ENCODE measurements around the gene IFI16. TPM values are rescaled to one million over a fixed set of nuclear protein-coding genes. Genes with fewer than 3 reads are reported as not detected.

Gene IFI16
- total RNA-seq, result 68.6 and 98.3 TPM in 2 replicates

GRCh38 chr1:159009704-159010361 lies at the start of gene IFI16:
TSS of gene IFI16 (plus strand) at chr1:159009907. CDS start at chr1:159014681, 4,774 bp downstream.

GRCh38 chr1:159076438-159077119 lies 66.9 kb downstream of the IFI16 start, which contains the start of gene AIM2:
TSS of gene AIM2 (minus strand) at chr1:159076766. CDS start at chr1:159073499, 3,267 bp downstream.

Other genes starting within 250 kb of the IFI16 start
- gene OR6N1, start 237.7 kb upstream of the IFI16 start, total RNA-seq, result not detected in 2 replicates
- not detected in 2 replicates for gene OR6N2, start 228.7 kb upstream of the IFI16 start, total RNA-seq
- not detected in 2 replicates for gene MNDA, start 178.6 kb upstream of the IFI16 start, total RNA-seq
- not detected in 2 replicates for gene PYHIN1, start 78.4 kb upstream of the IFI16 start, total RNA-seq
- 0.43 and 0.44 TPM in 2 replicates for gene AIM2, start 66.9 kb downstream of the IFI16 start, total RNA-seq
- gene CADM3, start 161.7 kb downstream of the IFI16 start, total RNA-seq, result not detected in 2 replicates
- not detected in 2 replicates for gene ACKR1, start 195.0 kb downstream of the IFI16 start, total RNA-seq